ENCODE data around the gene GRIN1. TPM values are rescaled to one million over a fixed set of nuclear protein-coding genes. Genes with fewer than 3 reads are reported as not detected.
A peak's percentile ranks its signal among the peaks of the same experiment; 100 is the strongest.

Gene GRIN1
- total RNA-seq, 2 donors from 2014 or later, result 0.35 to 0.73 TPM

DNA sequence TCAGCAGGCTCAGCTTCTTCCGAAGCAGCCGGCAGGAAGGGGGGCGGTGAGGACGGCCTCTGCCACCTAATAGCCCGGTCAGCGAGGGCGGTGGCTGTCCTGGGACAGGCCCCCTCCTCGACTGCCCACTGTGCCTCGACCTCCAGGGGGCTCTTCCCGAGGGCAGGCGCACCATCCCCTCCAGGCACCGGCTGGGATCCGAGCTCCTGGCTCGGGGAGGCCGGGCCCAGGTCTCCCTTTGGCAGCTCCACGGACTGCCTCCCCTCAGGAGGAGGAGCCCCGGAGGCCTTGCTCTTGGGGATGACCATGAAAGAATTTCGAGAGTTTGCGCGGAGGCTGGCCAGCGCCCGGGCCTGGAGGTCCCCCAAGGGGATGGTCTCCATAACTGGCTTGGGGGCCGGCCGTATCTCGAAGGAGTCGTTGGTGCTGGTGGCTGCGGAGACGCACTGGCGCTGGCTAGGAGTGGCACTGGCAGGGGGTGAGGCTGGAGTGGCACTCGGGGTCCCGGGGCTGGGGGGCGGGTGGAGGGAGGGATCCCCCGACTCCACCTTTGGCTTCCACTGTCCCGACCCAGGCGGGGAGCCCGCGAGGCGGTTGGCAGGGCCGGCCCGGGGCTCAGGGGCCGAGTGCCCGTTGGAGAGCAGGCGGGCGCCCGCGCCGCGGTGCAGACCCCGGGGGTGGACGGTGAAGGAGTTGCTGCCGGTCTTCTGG, 60.6 kb downstream of the GRIN1 start:
- H3K27me3 Mint-ChIP-seq (ENCODE audit: insufficient read depth), result no peaks in the 10 kb centered on the region
- no peak overlapping the region for H3K27ac ChIP-seq (ENCODE audit: low read depth, low read length)
- no peaks in the 10 kb centered on the region for H3K36me3 ChIP-seq (ENCODE audit: control insufficient read depth, insufficient read depth, low read length)
- WGBS, 2 experiments (ENCODE audit: insufficient coverage in 1 of 2, insufficient read length in 1 of 2), result 27 to 44% methylated on average over 11 to 51 of the region's 51 CpGs
- H3K9me3 ChIP-seq (ENCODE audit: control insufficient read depth, low read length), result no peaks in the 10 kb centered on the region
- DNase-seq, result peak; percentile 68
- H3K4me1 Mint-ChIP-seq, result peaks cover 28% of the 10 kb centered on the region
- no peaks in the 10 kb centered on the region for H3K9me3 Mint-ChIP-seq
- peak overlapping the region; percentile 66 for H3K4me3 ChIP-seq (ENCODE audit: low read length)
- peak overlapping the region; percentile 70 for H3K4me3 Mint-ChIP-seq
- peaks cover 1% of the 10 kb centered on the region for H3K36me3 Mint-ChIP-seq (ENCODE audit: low read depth)
- no peaks in the 10 kb centered on the region for H3K27me3 ChIP-seq (ENCODE audit: control insufficient read depth, insufficient read depth, low read length, poor library complexity, severe bottlenecking)
- TF ChIP-seq, protein P1, sequence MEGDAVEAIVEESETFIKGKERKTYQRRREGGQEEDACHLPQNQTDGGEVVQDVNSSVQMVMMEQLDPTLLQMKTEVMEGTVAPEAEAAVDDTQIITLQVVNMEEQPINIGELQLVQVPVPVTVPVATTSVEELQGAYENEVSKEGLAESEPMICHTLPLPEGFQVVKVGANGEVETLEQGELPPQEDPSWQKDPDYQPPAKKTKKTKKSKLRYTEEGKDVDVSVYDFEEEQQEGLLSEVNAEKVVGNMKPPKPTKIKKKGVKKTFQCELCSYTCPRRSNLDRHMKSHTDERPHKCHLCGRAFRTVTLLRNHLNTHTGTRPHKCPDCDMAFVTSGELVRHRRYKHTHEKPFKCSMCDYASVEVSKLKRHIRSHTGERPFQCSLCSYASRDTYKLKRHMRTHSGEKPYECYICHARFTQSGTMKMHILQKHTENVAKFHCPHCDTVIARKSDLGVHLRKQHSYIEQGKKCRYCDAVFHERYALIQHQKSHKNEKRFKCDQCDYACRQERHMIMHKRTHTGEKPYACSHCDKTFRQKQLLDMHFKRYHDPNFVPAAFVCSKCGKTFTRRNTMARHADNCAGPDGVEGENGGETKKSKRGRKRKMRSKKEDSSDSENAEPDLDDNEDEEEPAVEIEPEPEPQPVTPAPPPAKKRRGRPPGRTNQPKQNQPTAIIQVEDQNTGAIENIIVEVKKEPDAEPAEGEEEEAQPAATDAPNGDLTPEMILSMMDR (conservative IDR thresholded peaks at IDR 0.05), result peak; percentile 19
- no peak overlapping the region for H3K9ac ChIP-seq (ENCODE audit: extremely low read depth, low read length, poor library complexity, severe bottlenecking)
- H3K4me1 ChIP-seq (ENCODE audit: control insufficient read depth, insufficient read depth, low read length), result peaks cover 29% of the 10 kb centered on the region
- H3K27ac Mint-ChIP-seq, result no peak overlapping the region

DNA sequence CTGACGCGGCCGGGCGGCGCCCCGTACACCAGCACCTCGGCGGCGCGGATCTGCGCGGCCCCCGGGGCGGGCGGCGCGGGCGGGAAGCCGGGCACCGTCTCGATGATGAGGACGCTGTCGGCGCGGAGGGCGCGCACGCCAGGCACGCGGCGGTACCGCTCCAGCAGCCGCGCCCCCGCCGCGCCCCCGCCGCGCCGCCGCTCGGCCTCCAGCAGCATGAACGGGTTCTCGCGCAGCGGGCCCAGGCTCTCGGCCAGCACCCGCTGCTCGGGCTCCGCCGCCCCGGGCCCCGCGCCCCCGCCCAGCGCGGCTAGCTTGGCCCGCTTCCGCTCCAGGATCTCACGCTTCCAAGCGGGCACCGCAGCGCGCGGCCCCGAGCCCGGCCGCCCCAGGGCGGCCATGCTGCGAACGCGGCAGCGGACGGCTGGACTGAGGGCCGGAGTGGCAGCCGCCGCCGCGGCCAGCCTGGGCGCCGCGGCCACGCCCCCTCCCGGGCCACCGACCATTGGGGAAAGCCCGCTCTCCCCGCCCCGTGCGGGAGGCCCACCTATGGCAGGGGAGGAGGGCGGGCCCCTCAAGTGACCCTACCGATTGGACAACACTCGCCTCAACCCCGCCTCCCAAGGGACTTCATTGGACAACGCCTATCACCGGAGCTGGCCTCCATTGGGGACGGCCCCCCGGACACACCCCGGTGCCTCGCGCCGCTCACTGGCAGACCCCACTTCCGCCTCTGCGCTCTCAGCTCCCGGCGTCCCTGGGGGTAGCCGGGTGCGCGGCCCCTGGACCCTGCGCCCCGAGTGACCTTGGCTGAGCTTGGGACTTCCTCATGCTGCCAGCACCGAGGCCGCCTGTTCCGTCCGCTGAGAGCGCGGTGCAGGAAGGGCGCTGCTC, 61.6 kb downstream of the GRIN1 start, which contains the start of gene TPRN:
TPRN (minus strand) TSS at position 431 of the 894 bp plus-strand sequence; CDS start at position 401, 30 bp downstream.
- no peaks in the 10 kb centered on the region for H3K9me3 ChIP-seq (ENCODE audit: control insufficient read depth, low read length)
- H3K4me3 Mint-ChIP-seq, result peak within 1 kb of the TSS; percentile 71
- H3K27me3 ChIP-seq (ENCODE audit: control insufficient read depth, insufficient read depth, low read length, poor library complexity, severe bottlenecking), result no peaks in the 10 kb centered on the region
- H3K4me1 Mint-ChIP-seq, result peaks cover 27% of the 10 kb centered on the region
- H3K4me1 ChIP-seq (ENCODE audit: control insufficient read depth, insufficient read depth, low read length), result peaks cover 30% of the 10 kb centered on the region
- H3K4me3 ChIP-seq (ENCODE audit: low read length), result peak within 1 kb of the TSS; percentile 83
- no peak within 1 kb of the TSS for H3K27ac ChIP-seq (ENCODE audit: low read depth, low read length)
- DNase-seq, result peak; percentile 99
- TF ChIP-seq, protein P1 (conservative IDR thresholded peaks at IDR 0.05), result no peak
- H3K36me3 ChIP-seq (ENCODE audit: control insufficient read depth, insufficient read depth, low read length), result no peaks in the 10 kb centered on the region
- H3K36me3 Mint-ChIP-seq (ENCODE audit: low read depth), result no peaks in the 10 kb centered on the region
- H3K27me3 Mint-ChIP-seq (ENCODE audit: insufficient read depth), result no peaks in the 10 kb centered on the region
- H3K27ac Mint-ChIP-seq, result peak within 1 kb of the TSS; percentile 86
- H3K9ac ChIP-seq (ENCODE audit: extremely low read depth, low read length, poor library complexity, severe bottlenecking), result no peak within 1 kb of the TSS
- H3K9me3 Mint-ChIP-seq, result no peaks in the 10 kb centered on the region
- WGBS, 2 experiments (ENCODE audit: insufficient coverage in 1 of 2, insufficient read length in 1 of 2), result 0% methylated on average over 36 to 118 of the region's 118 CpGs

DNA sequence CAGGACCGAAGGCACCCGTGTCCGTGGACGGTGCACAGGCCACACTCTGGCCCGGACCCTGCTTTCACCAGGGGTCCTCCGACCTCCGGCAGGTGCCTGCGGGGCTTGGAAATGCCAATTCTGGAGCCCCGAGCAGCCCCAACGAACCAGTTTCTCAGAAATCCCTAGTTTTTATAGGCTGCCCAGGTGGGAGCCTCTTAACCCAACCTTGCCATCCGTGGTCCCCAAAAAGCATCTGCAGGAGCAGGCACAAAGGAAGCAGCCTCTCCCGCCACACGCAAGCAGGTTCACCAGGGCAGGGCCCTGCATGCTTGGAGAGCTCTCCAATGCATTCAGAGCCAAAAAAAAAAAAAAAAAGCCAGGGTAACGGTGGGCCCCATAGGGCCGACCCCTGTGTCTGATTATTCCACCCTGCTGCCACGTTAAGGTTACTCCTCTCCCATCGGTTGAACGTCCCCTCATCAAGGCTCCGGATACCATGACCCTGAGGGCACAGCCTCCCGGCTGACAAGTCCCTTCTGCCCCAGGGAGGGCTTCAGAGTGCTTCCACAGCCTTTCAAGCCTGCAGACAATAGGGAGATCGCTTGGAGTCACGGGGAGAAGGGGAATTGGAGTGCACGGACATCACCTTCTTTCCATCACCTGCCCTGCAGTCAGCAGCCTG, 62.4 kb downstream of the GRIN1 start:
- Histone ChIP-seq H3K36me3 (ENCODE audit: control insufficient read depth, insufficient read depth, low read length) (no peaks in the 10 kb centered on the region), H3K9me3 (ENCODE audit: control insufficient read depth, low read length) (no peaks in the 10 kb centered on the region), H3K4me3 (ENCODE audit: low read length) (peak overlapping the region; percentile 83), H3K27ac (ENCODE audit: low read depth, low read length) (no peak overlapping the region), H3K9ac (ENCODE audit: extremely low read depth, low read length, poor library complexity, severe bottlenecking) (no peak overlapping the region), H3K4me1 (ENCODE audit: control insufficient read depth, insufficient read depth, low read length) (peaks cover 31% of the 10 kb centered on the region), H3K27me3 (ENCODE audit: control insufficient read depth, insufficient read depth, low read length, poor library complexity, severe bottlenecking) (no peaks in the 10 kb centered on the region)
- H3K27ac Mint-ChIP-seq, result peak overlapping the region; percentile 86
- 25 to 28% methylated on average over 19 to 23 of the region's 23 CpGs for WGBS, 2 experiments (ENCODE audit: insufficient coverage in 1 of 2, insufficient read length in 1 of 2)
- TF ChIP-seq, protein P1 (conservative IDR thresholded peaks at IDR 0.05), result no peak
- H3K27me3 Mint-ChIP-seq (ENCODE audit: insufficient read depth), result no peaks in the 10 kb centered on the region
- peaks cover 29% of the 10 kb centered on the region for H3K4me1 Mint-ChIP-seq
- DNase-seq, result no peak
- no peaks in the 10 kb centered on the region for H3K36me3 Mint-ChIP-seq (ENCODE audit: low read depth)
- H3K4me3 Mint-ChIP-seq, result peak overlapping the region; percentile 71
- no peaks in the 10 kb centered on the region for H3K9me3 Mint-ChIP-seq
